ENCODE measurements around the gene BUD13.
"Not testable (repeated sequence)": the region's sequence is repeated elsewhere in the genome, so short reads cannot be mapped to it uniquely, and the experiment has no call there.

GRCh38 chr11:116756044-116756443 lies 16.7 kb downstream of the BUD13 start:
- TF ChIP-seq, protein P1, sequence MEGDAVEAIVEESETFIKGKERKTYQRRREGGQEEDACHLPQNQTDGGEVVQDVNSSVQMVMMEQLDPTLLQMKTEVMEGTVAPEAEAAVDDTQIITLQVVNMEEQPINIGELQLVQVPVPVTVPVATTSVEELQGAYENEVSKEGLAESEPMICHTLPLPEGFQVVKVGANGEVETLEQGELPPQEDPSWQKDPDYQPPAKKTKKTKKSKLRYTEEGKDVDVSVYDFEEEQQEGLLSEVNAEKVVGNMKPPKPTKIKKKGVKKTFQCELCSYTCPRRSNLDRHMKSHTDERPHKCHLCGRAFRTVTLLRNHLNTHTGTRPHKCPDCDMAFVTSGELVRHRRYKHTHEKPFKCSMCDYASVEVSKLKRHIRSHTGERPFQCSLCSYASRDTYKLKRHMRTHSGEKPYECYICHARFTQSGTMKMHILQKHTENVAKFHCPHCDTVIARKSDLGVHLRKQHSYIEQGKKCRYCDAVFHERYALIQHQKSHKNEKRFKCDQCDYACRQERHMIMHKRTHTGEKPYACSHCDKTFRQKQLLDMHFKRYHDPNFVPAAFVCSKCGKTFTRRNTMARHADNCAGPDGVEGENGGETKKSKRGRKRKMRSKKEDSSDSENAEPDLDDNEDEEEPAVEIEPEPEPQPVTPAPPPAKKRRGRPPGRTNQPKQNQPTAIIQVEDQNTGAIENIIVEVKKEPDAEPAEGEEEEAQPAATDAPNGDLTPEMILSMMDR (IDR thresholded peaks at IDR 0.05) = not testable (repeated sequence)
- TF ChIP-seq POLR2A (IDR thresholded peaks at IDR 0.05) = not testable (repeated sequence)

Data from uterus (tissue), 2 donors.